Effector memory CD8-positive, alpha-beta T cell (primary cell): ENCODE measurements around the gene PAK6.

ENCODE experiments used
- ATAC-seq: fragments of 150-1000 bp; cut with Tn5 transposase; replicated peaks from 2 replicates; pipeline ENCODE4 v1.10.0; 2021; ENCODE audit warnings: mild to moderate bottlenecking, moderate library complexity
- DNase-seq, 3 experiments: peaks; one replicate each; pipeline ENCODE4 v3.0.0; 2021
- H3K27ac Mint-ChIP-seq, 2 donors: one replicate each; pipeline ENCODE4 v1.8.0; 2022; ENCODE audit warnings: mild to moderate bottlenecking in 2 of 2, mixed read lengths in 2 of 2, moderate library complexity in 2 of 2
- H3K27me3 Mint-ChIP-seq, 2 donors: one replicate each; pipeline ENCODE4 v1.8.0; 2022; ENCODE audit warnings: mixed read lengths in 2 of 2
- H3K36me3 Mint-ChIP-seq: one replicate; pipeline ENCODE4 v1.8.0; 2022; ENCODE audit warnings: mild to moderate bottlenecking, moderate library complexity, mixed read lengths; ENCODE audit not compliant: insufficient read depth
- H3K4me1 Mint-ChIP-seq, 2 donors: one replicate each; pipeline ENCODE4 v1.8.0; 2022; ENCODE audit warnings: low read depth in 2 of 2, mixed read lengths in 2 of 2
- H3K4me3 Mint-ChIP-seq, 2 donors: one replicate each; pipeline ENCODE4 v1.8.0; 2022; ENCODE audit warnings: mild to moderate bottlenecking in 2 of 2, mixed read lengths in 2 of 2, moderate library complexity in 2 of 2
- H3K9me3 Mint-ChIP-seq, 2 donors: one replicate each; pipeline ENCODE4 v1.8.0; 2022; ENCODE audit warnings: mixed read lengths in 2 of 2

PAK6 gene

GRCh38 chr15:40233727-40234577 lies 4.9 kb upstream of the PAK6 start:
- Mint-ChIP-seq H3K4me3 (no peak overlapping the region), H3K4me1 (peaks cover 3 to 4% of the 10 kb centered on the region in 2 donors), H3K36me3 (no peaks in the 10 kb centered on the region), H3K27me3 (peaks cover 8 to 16% of the 10 kb centered on the region in 2 donors), H3K27ac (no peak overlapping the region), H3K9me3 (no peaks in the 10 kb centered on the region)
- DNase-seq (no peak), ATAC-seq (no peak)

DNA sequence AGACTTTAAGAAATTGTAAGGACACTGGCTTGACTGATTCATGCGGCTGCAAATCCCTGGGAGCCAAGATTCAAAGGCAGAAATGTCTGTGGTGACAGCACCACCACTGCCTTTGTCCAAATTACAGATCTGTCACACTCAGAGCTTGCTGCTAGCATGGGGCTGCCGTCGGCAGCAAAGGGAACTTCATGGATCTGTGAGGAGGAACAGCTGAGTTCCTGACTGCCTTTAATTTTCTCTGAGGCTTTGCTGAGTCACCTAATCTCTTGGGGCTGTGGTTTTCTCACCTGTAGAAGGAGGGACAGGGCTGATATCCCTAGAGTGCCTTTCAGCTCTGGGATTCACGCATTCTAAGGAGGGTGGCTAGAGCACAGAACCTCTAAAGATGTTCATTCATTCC lies 4.1 kb upstream of the PAK6 start:
- H3K4me1 Mint-ChIP-seq: peaks cover 8% of the 10 kb centered on the region in 2 donors
- no peaks in the 10 kb centered on the region for H3K9me3 Mint-ChIP-seq
- H3K4me3 Mint-ChIP-seq: no peak overlapping the region
- H3K27ac Mint-ChIP-seq: no peak overlapping the region
- H3K27me3 Mint-ChIP-seq: peaks cover 15 to 25% of the 10 kb centered on the region in 2 donors
- DNase-seq: no peak
- no peaks in the 10 kb centered on the region for H3K36me3 Mint-ChIP-seq
- no peak for ATAC-seq

DNA sequence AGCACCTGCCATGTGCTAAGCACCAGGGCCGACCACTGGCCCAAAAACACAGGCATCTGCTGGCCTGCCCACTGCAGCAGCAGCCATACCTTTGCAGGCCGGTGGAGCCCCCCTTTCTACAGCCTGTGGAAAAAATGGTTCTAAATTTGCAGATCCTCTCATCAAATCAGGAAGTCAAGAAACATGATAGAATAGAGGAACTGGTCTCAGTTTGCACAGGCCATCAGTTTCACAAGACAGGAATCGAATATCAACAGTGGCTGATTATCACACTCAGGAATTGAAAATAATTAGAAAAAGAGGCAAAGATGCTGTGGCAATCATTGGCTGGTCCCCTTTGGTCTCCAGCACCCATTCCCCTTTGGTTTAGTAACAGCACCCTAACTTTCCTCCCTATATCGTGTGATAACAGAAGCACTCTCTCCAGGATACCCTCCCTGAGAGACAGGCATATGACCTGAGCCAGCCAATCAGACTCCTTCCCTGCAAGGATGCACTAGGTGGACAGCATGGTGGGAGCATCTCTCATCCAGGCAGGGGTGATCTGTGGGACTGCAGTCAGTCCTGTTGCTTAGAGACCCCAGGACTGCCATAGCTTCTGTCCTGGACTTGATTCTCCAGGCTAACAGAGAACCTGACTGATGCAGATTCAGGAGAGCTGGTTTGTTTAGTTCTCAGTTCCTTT lies 3.5 kb upstream of the PAK6 start:
- Mint-ChIP-seq H3K36me3 (no peaks in the 10 kb centered on the region), H3K9me3 (no peaks in the 10 kb centered on the region), H3K27me3 (peaks cover 19 to 30% of the 10 kb centered on the region in 2 donors), H3K27ac (no peak overlapping the region), H3K4me3 (no peak overlapping the region), H3K4me1 (peaks cover 8% of the 10 kb centered on the region in 2 donors)
- no peak for ATAC-seq
- DNase-seq: no peak

- H3K27ac Mint-ChIP-seq: peak overlapping the region in 1 of 2 donors; percentile 72
- DNase-seq: no peak
- no peak for ATAC-seq
- no peaks in the 10 kb centered on the region for H3K9me3 Mint-ChIP-seq
- peak overlapping the region; percentile 43 to 51 for H3K4me3 Mint-ChIP-seq
- H3K27me3 Mint-ChIP-seq: peaks cover 25 to 53% of the 10 kb centered on the region in 2 donors
- H3K36me3 Mint-ChIP-seq: no peaks in the 10 kb centered on the region
- H3K4me1 Mint-ChIP-seq: peaks cover 8 to 11% of the 10 kb centered on the region in 2 donors
Observed at GRCh38 chr15:40239404-40239692, 485 bp downstream of the PAK6 start.

GRCh38 chr15:40239693-40240618 lies 1.1 kb downstream of the PAK6 start:
- DNase-seq (no peak), ATAC-seq (no peak)
- peaks cover 8 to 11% of the 10 kb centered on the region in 2 donors for H3K4me1 Mint-ChIP-seq
- H3K4me3 Mint-ChIP-seq: peak overlapping the region in 1 of 2 donors; percentile 51
- no peaks in the 10 kb centered on the region for H3K36me3 Mint-ChIP-seq
- no peaks in the 10 kb centered on the region for H3K9me3 Mint-ChIP-seq
- peak overlapping the region in 1 of 2 donors; percentile 72 for H3K27ac Mint-ChIP-seq
- peaks cover 25 to 53% of the 10 kb centered on the region in 2 donors for H3K27me3 Mint-ChIP-seq

GRCh38 chr15:40240619-40241221 lies 1.9 kb downstream of the PAK6 start:
- ATAC-seq: no peak
- H3K27me3 Mint-ChIP-seq: peaks cover 25 to 53% of the 10 kb centered on the region in 2 donors
- H3K9me3 Mint-ChIP-seq: no peaks in the 10 kb centered on the region
- peaks cover 8 to 11% of the 10 kb centered on the region in 2 donors for H3K4me1 Mint-ChIP-seq
- H3K4me3 Mint-ChIP-seq: no peak overlapping the region
- no peak for DNase-seq
- H3K36me3 Mint-ChIP-seq: no peaks in the 10 kb centered on the region
- no peak overlapping the region for H3K27ac Mint-ChIP-seq

DNA sequence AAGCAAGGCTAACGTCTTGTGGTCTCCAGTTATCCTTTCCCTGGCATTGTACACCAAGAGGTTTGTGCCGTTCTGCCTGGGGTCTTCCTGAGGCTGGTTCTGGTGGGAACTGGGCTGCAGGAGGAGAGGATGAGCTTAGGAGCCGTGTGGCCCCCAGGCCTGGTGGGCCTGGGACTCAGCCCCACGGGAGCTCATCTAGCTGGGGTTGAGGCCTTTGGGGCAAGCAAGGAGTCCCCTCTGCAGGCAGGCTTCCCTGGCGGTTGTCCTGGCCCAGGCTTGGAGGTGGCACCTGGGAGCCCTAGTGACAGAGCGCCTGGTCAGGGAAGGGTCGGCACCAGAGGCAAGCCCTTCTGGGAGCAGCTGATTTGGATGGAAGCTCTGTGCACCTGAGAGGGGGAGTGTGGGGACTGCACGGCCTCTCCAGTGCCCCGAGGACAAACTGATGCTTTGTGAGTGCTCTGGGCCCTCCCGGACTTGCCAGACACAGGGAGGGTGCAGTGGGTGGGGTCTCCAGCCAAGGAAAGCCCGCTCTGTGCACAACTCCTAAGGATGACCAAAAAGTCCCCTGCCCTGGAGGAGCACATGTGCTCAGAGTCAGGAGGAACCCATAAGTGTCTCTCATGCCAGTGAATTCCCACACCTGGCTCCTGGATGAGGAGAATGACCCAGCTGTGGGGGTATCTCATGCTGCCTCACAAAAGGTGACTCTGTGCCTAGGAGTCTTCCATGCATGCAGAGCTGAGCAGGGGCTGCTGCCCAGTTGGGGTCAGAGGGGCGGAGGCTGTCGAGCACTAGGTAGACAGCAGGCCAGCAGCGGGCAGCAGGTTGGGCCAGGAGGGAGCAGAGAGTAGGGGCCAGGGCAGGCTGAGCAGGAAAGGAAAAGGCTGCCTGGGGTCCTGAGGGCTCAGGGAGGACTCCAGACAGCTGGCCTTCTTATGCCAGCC lies 2.7 kb downstream of the PAK6 start:
- no peaks in the 10 kb centered on the region for H3K9me3 Mint-ChIP-seq
- ATAC-seq (no peak), DNase-seq (no peak)
- no peak overlapping the region for H3K27ac Mint-ChIP-seq
- H3K27me3 Mint-ChIP-seq: peaks cover 25 to 53% of the 10 kb centered on the region in 2 donors
- no peaks in the 10 kb centered on the region for H3K36me3 Mint-ChIP-seq
- H3K4me3 Mint-ChIP-seq: no peak overlapping the region
- peaks cover 8 to 11% of the 10 kb centered on the region in 2 donors for H3K4me1 Mint-ChIP-seq

DNA sequence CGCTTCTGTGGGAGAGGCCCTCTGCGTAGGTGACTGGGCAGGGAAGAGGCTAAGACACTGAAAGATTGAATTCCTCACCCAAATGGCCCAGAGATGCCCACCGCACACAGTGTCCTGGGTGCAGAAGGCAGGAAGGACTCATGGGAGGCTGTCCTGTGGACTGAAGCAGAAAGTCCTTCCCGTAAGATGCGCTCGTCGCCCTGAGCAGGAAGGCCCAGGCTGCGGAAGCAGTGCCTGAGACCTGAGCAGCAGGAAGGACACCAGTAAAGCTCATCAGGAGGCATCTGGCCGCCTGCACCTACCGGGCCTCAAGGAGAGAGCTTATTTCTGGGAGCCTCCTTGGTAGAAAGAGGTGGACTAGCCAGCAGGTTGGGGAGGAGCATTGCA lies 3.3 kb downstream of the PAK6 start:
- Mint-ChIP-seq H3K4me1 (peaks cover 8 to 11% of the 10 kb centered on the region in 2 donors), H3K27me3 (peaks cover 25 to 53% of the 10 kb centered on the region in 2 donors), H3K36me3 (no peaks in the 10 kb centered on the region), H3K27ac (no peak overlapping the region), H3K4me3 (no peak overlapping the region), H3K9me3 (no peaks in the 10 kb centered on the region)
- ATAC-seq (no peak), DNase-seq (no peak)

DNA sequence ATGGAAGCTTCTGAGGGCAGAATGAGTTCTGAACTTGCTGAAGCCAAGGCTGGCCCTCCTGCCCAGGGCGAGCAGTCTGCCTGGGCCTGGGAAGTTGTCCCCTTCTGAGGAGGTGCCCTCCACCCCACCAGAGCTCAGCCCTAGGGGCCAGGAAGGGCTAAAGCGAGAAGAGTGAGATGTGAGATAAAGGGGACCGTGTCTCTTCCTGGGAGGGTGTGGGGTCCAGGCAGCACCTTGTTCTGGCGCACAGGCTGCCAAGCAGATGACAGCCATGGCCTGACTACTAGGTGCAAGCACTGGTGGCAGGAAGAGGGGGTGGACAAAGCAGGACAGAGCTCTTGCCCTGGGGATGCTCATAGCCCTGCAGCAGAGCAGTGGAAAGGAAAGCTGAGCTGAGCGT lies 3.7 kb downstream of the PAK6 start:
- DNase-seq (no peak), ATAC-seq (no peak)
- Mint-ChIP-seq H3K27me3 (peaks cover 25 to 51% of the 10 kb centered on the region in 2 donors), H3K36me3 (no peaks in the 10 kb centered on the region), H3K9me3 (no peaks in the 10 kb centered on the region), H3K4me1 (peaks cover 8 to 11% of the 10 kb centered on the region in 2 donors), H3K27ac (no peak overlapping the region), H3K4me3 (no peak overlapping the region)

DNA sequence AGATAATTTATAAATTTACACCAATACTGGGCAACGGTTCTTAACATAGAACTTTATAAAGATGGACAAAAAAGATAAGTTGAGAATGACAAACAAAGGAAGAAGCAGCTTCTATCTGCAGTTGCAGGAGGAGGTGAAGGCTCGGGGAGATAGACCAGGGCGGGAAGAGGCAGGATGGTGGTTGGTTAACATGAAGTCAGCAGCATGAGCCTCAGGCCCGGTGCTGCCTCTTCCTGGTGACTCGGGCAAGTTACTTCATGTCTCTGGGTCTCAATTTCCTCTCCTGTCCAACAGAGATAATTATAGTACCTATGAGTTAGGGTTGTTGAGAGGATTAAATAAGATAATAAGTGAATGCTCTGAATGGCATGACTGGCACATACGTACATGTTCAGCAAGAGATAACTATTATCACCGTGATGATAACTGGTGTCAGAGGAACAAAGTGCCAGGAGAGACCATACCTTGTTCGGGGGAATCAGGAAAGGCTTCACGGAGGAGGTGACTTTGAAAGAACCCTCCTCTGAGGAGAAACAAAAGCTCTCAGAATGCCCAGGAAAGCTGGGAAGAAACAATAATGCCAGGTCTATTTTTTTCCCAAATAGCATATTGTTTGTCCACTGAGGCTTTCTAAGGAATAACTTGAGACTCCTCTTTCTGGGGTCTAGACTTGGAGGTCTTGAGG lies 4.4 kb downstream of the PAK6 start:
- Mint-ChIP-seq H3K27me3 (peaks cover 19 to 44% of the 10 kb centered on the region in 2 donors), H3K4me1 (peaks cover 5 to 8% of the 10 kb centered on the region in 2 donors), H3K36me3 (no peaks in the 10 kb centered on the region), H3K4me3 (no peak overlapping the region), H3K9me3 (no peaks in the 10 kb centered on the region), H3K27ac (no peak overlapping the region)
- no peak for ATAC-seq
- DNase-seq: no peak

DNA sequence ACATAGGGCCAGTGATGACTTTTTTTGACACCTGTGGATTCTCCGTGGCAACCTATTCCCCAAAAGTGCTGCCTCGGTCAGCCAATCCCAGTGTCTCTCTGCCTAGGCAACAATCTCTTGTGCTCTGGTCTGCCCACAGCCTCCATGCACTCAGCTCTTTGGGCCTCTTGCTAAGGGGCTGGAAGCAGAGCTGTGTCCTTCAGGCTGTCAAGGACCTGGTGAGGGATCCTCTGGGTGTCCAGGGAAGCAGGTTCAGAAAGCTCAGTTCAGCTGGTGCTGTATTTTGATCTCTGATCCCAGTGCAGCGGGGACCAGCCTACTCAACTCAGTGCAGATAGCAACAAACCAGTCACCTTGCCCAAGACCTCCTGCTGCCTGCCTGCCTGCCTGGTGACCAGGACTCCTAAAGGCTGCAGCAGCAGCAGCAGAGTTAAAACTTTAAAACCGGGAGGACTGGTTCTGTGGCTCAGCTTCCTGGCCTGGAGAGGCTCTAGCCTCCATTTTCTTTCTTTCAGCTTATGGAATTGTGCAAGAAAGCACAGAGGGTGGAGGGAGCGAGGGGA lies 6.2 kb downstream of the PAK6 start:
- no peak for DNase-seq
- Mint-ChIP-seq H3K4me1 (peaks cover 0 to 3% of the 10 kb centered on the region in 2 donors), H3K9me3 (no peaks in the 10 kb centered on the region), H3K4me3 (no peak overlapping the region), H3K27me3 (peaks cover 7 to 26% of the 10 kb centered on the region in 2 donors), H3K36me3 (no peaks in the 10 kb centered on the region), H3K27ac (no peak overlapping the region)
- no peak for ATAC-seq
